Measurements from ENCODE around the gene IKZF2. TPM values are rescaled to one million over a fixed set of nuclear protein-coding genes. Genes with fewer than 3 reads are reported as not detected.

IKZF2 gene
- total and polyA plus RNA-seq, 2 of the 4 experiments (the other 2 are of a cell fraction) = 2.1 to 25.5 TPM

- Histone ChIP-seq H3K4me3 (ENCODE audit: insufficient read depth, low read depth, low read length) (no peak overlapping the region), H4K20me1 (ENCODE audit: insufficient read depth, low read length) (no peaks in the 10 kb centered on the region), H2BK20ac (ENCODE audit: low read depth, low read length) (no peak overlapping the region), H3K14ac (replicated peaks; ENCODE audit: low read depth, low read length) (no peak overlapping the region), H2AK9ac (replicated peaks; ENCODE audit: low read depth, low read length, poor library complexity) (no peak overlapping the region), H2AK5ac (ENCODE audit: low read depth, low read length) (no peak overlapping the region), H3K18ac (ENCODE audit: low read depth, low read length) (no peak overlapping the region), H4K8ac (ENCODE audit: low read depth in 2 of 2, low read length in 2 of 2) (no peak overlapping the region), H3K9me1 (ENCODE audit: insufficient read depth, low read length) (no peaks in the 10 kb centered on the region; the same call in 1 of the 2 replicates), H3K4me1 (ENCODE audit: control insufficient read depth, insufficient read depth, low read length) (peaks cover 5% of the 10 kb centered on the region), H3K36me3 (ENCODE audit: control insufficient read depth, insufficient read depth, low read length) (no peaks in the 10 kb centered on the region), H4K5ac (ENCODE audit: low read depth, low read length) (no peak overlapping the region), H3K4ac (ENCODE audit: low read depth, low read length) (no peak overlapping the region), H3K9me3 (ENCODE audit: control insufficient read depth, insufficient read depth, low read length) (no peaks in the 10 kb centered on the region), H2BK5ac (ENCODE audit: low read depth, low read length, poor library complexity, severe bottlenecking) (no peak overlapping the region), H3K56ac (ENCODE audit: extremely low read depth, insufficient read depth, low read length) (no peak overlapping the region), H2BK120ac (ENCODE audit: low read depth, low read length) (no peak overlapping the region), H3K9ac (ENCODE audit: low read depth, low read length) (no peak overlapping the region), H3K27me3 (ENCODE audit: control insufficient read depth, insufficient read depth, low read length) (no peaks in the 10 kb centered on the region), H3K23ac (ENCODE audit: low read depth, low read length) (no peak overlapping the region), H3K79me1 (ENCODE audit: low read depth in 1 of 2, low read length in 2 of 2) (peaks cover 3 to 8% of the 10 kb centered on the region in 2 experiments; a peak in 2 of 4 replicates), H4K91ac (ENCODE audit: insufficient read depth, low read depth, low read length) (no peak overlapping the region), H3K27ac (ENCODE audit: insufficient read depth, low read length) (no peak overlapping the region), H2BK15ac (ENCODE audit: low read depth, low read length) (no peak overlapping the region), H3K4me2 (ENCODE audit: low read depth, low read length) (no peak overlapping the region), H2AFZ (replicated peaks; ENCODE audit: low read length, poor library complexity) (no peak overlapping the region)
- in situ Hi-C loops (cut with MboI; ENCODE audit: low sequenced_read_pairs) = no loop called here
- ChIA-PET POLR2A (ENCODE audit: unreplicated experiment) (no interaction called here), CTCF (no interaction called here)
- no peak for DNase-seq
- no peak for ATAC-seq (ENCODE audit: low read depth)
- no TSS peak for BruUV-seq (replicated peaks)
- intact Hi-C loops (cut with micrococcal nuclease) = no loop called here
- dilution Hi-C loops (cut with HindIII; ENCODE audit: low sequenced_read_pairs, unreplicated experiment) = no loop called here
- TF ChIP-seq MAFK (IDR thresholded peaks at IDR 0.05; ENCODE audit: low read depth, low read length) (peak; percentile 98), RFX5 (IDR thresholded peaks at IDR 0.05; ENCODE audit: low read depth, low read length) (no peak)
- TF ChIP-seq, protein P1, sequence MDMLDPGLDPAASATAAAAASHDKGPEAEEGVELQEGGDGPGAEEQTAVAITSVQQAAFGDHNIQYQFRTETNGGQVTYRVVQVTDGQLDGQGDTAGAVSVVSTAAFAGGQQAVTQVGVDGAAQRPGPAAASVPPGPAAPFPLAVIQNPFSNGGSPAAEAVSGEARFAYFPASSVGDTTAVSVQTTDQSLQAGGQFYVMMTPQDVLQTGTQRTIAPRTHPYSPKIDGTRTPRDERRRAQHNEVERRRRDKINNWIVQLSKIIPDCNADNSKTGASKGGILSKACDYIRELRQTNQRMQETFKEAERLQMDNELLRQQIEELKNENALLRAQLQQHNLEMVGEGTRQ (IDR thresholded peaks at IDR 0.05; ENCODE audit: low read depth, low read length) = no peak
Observed at GRCh38 chr2:213084261-213084660, 67.2 kb downstream of the IKZF2 start.

All from IMR-90 (cell line).